ENCODE measurements around the gene CEBPB. TPM values are rescaled to one million over a fixed set of nuclear protein-coding genes. Genes with fewer than 3 reads are reported as not detected.

The CEBPB gene
- total and polyA plus RNA-seq, 2 donors from 2014 or later: 33.6 to 81.4 TPM

DNA sequence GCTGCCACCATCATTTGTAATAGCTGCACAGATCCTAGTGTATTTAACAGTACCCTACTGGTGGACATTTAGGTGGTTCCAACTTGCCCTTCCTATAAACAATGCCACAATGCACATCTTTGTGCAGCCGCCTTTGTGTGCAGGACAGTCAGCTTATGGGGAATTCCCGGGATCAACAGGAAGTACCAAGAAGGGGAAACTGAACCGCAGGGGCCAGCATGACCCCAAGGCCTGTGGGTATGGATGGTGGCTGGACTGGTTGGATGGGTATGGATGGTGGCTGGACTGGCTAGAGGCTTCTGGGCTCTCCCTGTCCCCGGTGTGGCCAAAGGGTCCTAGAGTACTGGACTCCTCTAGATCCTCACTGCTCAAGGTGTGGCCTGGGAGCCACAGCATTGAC is 46.7 kb downstream of the CEBPB start:
- H3K27ac ChIP-seq (ENCODE audit: low read depth in 2 of 2, low read length in 2 of 2): no peak overlapping the region
- TF ChIP-seq, protein P1, sequence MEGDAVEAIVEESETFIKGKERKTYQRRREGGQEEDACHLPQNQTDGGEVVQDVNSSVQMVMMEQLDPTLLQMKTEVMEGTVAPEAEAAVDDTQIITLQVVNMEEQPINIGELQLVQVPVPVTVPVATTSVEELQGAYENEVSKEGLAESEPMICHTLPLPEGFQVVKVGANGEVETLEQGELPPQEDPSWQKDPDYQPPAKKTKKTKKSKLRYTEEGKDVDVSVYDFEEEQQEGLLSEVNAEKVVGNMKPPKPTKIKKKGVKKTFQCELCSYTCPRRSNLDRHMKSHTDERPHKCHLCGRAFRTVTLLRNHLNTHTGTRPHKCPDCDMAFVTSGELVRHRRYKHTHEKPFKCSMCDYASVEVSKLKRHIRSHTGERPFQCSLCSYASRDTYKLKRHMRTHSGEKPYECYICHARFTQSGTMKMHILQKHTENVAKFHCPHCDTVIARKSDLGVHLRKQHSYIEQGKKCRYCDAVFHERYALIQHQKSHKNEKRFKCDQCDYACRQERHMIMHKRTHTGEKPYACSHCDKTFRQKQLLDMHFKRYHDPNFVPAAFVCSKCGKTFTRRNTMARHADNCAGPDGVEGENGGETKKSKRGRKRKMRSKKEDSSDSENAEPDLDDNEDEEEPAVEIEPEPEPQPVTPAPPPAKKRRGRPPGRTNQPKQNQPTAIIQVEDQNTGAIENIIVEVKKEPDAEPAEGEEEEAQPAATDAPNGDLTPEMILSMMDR (IDR thresholded peaks at IDR 0.05; ENCODE audit: borderline replicate concordance, extremely low read depth, insufficient read depth): no peak
- no peak overlapping the region for H3K4me3 ChIP-seq (ENCODE audit: low read length in 3 of 3)
- no peaks in the 10 kb centered on the region for H3K9me3 ChIP-seq (ENCODE audit: control insufficient read depth in 2 of 3, insufficient read depth in 1 of 3, low read length in 3 of 3)
- DNase-seq (no peak), FAIRE-seq (no peak)
- intact Hi-C loops (cut with DNase I): no loop called here
- H3K27me3 ChIP-seq (ENCODE audit: control insufficient read depth, insufficient read depth, low read length): no peaks in the 10 kb centered on the region
- H3K9ac ChIP-seq (ENCODE audit: low read length in 3 of 3): no peak overlapping the region
- no peaks in the 10 kb centered on the region for H3K36me3 ChIP-seq (ENCODE audit: control insufficient read depth in 2 of 3, insufficient read depth in 3 of 3, low read length in 3 of 3)
- H3K4me1 ChIP-seq (ENCODE audit: control insufficient read depth in 2 of 3, insufficient read depth in 2 of 3, low read depth in 1 of 3, low read length in 3 of 3): no peaks in the 10 kb centered on the region

DNA sequence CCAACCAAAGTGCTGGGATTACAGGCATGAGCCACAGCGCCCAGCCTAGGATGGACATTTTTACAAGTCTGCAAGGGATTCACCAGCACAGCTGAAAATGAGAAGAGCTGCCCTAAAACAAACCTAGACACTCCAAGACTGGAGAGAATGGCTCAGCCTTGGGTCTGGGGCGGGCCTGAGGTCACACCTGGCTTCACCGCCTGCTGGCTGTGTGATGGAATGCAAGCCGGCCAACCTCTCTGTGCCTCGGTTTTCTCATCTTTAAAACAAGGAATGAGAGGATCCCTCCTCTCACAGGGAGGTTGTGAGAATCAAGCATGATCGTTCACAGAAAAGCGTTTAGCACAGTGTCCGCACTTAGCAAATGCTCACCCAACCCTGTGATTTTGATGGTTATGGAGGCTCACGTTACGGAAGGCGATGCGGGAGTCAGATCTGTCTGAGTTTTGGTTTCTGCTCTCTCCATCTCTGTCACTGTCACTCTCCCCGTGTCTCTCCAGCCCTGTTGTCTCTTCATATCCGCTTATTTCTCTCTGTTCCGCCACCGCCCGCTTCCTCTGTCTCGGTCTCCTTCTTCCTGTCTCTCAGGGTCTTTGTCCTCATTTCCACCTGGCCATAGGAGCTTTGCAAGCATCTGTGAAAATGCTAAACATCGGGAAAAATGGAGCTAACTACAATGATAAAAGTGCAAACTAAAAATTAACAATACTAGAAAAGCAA is 47.6 kb downstream of the CEBPB start:
- FAIRE-seq: no peak
- H3K4me3 ChIP-seq (ENCODE audit: low read length in 3 of 3): no peak overlapping the region
- TF ChIP-seq, protein P1 (IDR thresholded peaks at IDR 0.05; ENCODE audit: borderline replicate concordance, extremely low read depth, insufficient read depth): no peak

DNA sequence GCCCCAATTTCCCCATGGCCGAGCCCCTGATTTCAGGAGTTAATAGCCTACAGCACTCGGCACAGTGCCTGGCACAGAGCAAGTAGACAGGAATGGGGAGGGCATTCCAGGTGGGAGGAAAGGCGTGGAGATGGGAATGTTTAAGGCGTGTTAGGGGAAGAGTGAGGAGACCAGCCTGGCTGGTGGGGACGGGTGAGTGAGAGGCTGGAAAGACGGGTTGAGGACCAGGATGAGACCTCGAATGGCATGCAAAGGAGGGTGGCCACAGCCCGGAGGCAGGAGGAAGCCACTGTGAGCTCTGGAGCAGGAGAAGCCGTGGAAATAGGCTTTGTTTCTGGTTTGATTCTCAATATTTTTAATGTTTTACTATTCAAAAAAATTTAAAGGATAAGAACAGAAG is 49.5 kb downstream of the CEBPB start:
- intact Hi-C loops (cut with DNase I): no loop called here
- H3K27me3 ChIP-seq (ENCODE audit: control insufficient read depth, insufficient read depth, low read length): no peaks in the 10 kb centered on the region
- no peaks in the 10 kb centered on the region for H3K4me1 ChIP-seq (ENCODE audit: control insufficient read depth in 2 of 3, insufficient read depth in 2 of 3, low read depth in 1 of 3, low read length in 3 of 3)
- TF ChIP-seq, protein P1 (IDR thresholded peaks at IDR 0.05; ENCODE audit: borderline replicate concordance, extremely low read depth, insufficient read depth): no peak
- H3K27ac ChIP-seq (ENCODE audit: low read depth in 2 of 2, low read length in 2 of 2): no peak overlapping the region
- DNase-seq (peak in 1 of 5 donors; percentile 59), FAIRE-seq (no peak)
- no peak overlapping the region for H3K4me3 ChIP-seq (ENCODE audit: low read length in 3 of 3)
- H3K9me3 ChIP-seq (ENCODE audit: control insufficient read depth in 2 of 3, insufficient read depth in 1 of 3, low read length in 3 of 3): no peaks in the 10 kb centered on the region
- no peak overlapping the region for H3K9ac ChIP-seq (ENCODE audit: low read length in 3 of 3)
- H3K36me3 ChIP-seq (ENCODE audit: control insufficient read depth in 2 of 3, insufficient read depth in 3 of 3, low read length in 3 of 3): no peaks in the 10 kb centered on the region

More for the DNA sequence above, 47.6 kb downstream of the CEBPB start:
- no peaks in the 10 kb centered on the region for H3K9me3 ChIP-seq (ENCODE audit: control insufficient read depth in 2 of 3, insufficient read depth in 1 of 3, low read length in 3 of 3)
- H3K9ac ChIP-seq (ENCODE audit: low read length in 3 of 3): no peak overlapping the region
- H3K36me3 ChIP-seq (ENCODE audit: control insufficient read depth in 2 of 3, insufficient read depth in 3 of 3, low read length in 3 of 3): no peaks in the 10 kb centered on the region
- H3K27me3 ChIP-seq (ENCODE audit: control insufficient read depth, insufficient read depth, low read length): no peaks in the 10 kb centered on the region
- intact Hi-C loops (cut with DNase I): no loop called here
- H3K27ac ChIP-seq (ENCODE audit: low read depth in 2 of 2, low read length in 2 of 2): no peak overlapping the region
- DNase-seq: no peak
- H3K4me1 ChIP-seq (ENCODE audit: control insufficient read depth in 2 of 3, insufficient read depth in 2 of 3, low read depth in 1 of 3, low read length in 3 of 3): no peaks in the 10 kb centered on the region

DNA sequence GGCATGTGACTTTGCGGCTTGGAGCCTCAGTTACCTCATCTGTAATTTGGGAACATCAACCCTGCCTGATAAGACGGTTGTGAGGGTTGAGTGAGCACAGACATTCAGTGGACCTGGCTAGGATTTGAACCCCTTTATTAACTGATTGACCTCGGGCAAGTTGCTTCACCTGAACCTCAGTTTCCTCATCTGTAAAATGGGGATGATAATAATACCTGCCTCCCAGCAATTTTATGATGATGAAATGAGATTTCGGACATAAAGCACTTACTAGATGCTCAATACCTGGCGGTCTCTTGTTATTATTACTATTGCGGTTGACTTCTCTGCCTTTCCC is 51.5 kb downstream of the CEBPB start:
- no peak for DNase-seq
- Histone ChIP-seq H3K27me3 (ENCODE audit: control insufficient read depth, insufficient read depth, low read length) (no peaks in the 10 kb centered on the region), H3K9me3 (ENCODE audit: control insufficient read depth in 2 of 3, insufficient read depth in 1 of 3, low read length in 3 of 3) (no peaks in the 10 kb centered on the region), H3K4me3 (ENCODE audit: low read length in 3 of 3) (no peak overlapping the region), H3K27ac (ENCODE audit: low read depth in 2 of 2, low read length in 2 of 2) (no peak overlapping the region), H3K4me1 (ENCODE audit: control insufficient read depth in 2 of 3, insufficient read depth in 2 of 3, low read depth in 1 of 3, low read length in 3 of 3) (no peaks in the 10 kb centered on the region), H3K9ac (ENCODE audit: low read length in 3 of 3) (no peak overlapping the region), H3K36me3 (ENCODE audit: control insufficient read depth in 2 of 3, insufficient read depth in 3 of 3, low read length in 3 of 3) (no peaks in the 10 kb centered on the region)
- TF ChIP-seq, protein P1 (IDR thresholded peaks at IDR 0.05; ENCODE audit: borderline replicate concordance, extremely low read depth, insufficient read depth): no peak
- intact Hi-C loops (cut with DNase I): no loop called here
- no peak for FAIRE-seq
